ENCODE results near the gene CCDC178.

DNA sequence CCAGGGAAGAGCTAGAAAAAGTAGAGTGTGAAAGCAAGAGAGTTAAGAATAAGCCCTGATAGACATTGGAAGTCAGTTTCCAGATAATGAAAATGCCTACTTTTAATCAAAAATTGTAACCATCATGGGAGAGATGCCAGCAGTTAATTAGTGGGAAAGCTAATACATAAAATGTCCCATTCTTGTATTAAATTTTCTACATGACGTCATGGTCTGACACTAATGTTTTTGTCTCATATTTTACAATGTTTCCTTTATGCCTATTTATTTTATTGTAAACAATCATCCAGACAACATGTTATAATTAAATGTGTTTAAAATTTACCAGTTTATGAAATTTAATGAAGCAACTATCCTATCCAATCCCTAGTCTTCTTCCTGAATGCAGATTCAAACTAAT, 26.3 kb upstream of the CCDC178 start:
- TF ChIP-seq POLR2A (IDR thresholded peaks at IDR 0.05; ENCODE audit: low read length): no peak
- TF ChIP-seq GATA1 (IDR thresholded peaks at IDR 0.05; ENCODE audit: low read depth, low read length): no peak

Measured in erythroblast (primary cell).